NCI-H748 (cell line): ENCODE results near the gene STPG2.
A peak's percentile ranks its signal among the peaks of the same experiment; 100 is the strongest.

ENCODE experiments used
- DNase-seq: peaks from one replicate; lab custom pipeline; 2025; ENCODE audit not compliant: unreplicated experiment; lab: John Stamatoyannopoulos, UW

Gene STPG2

GRCh38 chr4:98143001-98143899, at the start of gene STPG2:
Gene STPG2 (minus strand): TSS chr4:98143476.
- DNase-seq: peak; percentile 92

- no peak for DNase-seq
Observed at GRCh38 chr4:98185279-98185678, 42.0 kb upstream of the STPG2 start.

DNA sequence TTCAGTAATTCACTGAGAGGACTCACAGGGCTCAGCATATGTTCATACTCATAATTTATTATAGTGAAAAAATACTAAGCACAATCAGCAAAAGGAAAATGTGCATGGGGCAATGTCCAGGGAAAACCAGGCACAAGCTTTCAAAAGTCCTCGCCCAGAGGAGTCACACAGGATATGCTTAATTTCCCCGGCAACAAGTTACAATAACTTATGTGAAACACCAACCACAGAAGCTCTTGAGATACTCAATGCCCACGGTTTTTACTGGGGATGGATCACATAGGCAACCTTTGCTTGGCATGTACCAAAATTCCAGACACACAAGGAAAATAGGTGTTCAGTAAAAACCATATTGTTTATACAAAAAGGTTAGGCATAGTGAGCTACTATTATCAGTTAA, 38.5 kb upstream of the STPG2 start:
- DNase-seq: no peak

GRCh38 chr4:98179951-98180350, 36.7 kb upstream of the STPG2 start:
- no peak for DNase-seq

GRCh38 chr4:98176531-98176930, 33.3 kb upstream of the STPG2 start:
- DNase-seq: no peak

DNA sequence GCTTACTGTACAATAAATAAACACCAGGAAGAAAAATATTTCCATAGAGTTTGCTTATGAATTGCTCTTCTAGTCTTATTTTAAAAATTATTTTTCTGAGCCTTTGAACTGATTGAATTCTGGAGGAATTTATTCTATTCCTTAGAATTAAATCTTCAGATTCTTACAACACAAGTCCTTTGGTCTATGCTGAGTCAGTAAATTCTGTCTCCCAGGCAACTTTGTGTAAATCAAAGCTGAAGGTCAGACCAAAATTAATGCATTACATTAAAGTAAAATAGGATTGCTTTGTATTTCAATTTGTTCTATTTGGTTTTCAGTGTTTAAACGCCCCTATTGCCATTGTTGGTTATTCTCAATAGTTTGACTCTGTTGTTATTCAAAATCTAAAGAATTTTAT, 26.8 kb upstream of the STPG2 start:
- DNase-seq: no peak

- no peak for DNase-seq
Observed at GRCh38 chr4:98166731-98167041, 23.4 kb upstream of the STPG2 start.

DNA sequence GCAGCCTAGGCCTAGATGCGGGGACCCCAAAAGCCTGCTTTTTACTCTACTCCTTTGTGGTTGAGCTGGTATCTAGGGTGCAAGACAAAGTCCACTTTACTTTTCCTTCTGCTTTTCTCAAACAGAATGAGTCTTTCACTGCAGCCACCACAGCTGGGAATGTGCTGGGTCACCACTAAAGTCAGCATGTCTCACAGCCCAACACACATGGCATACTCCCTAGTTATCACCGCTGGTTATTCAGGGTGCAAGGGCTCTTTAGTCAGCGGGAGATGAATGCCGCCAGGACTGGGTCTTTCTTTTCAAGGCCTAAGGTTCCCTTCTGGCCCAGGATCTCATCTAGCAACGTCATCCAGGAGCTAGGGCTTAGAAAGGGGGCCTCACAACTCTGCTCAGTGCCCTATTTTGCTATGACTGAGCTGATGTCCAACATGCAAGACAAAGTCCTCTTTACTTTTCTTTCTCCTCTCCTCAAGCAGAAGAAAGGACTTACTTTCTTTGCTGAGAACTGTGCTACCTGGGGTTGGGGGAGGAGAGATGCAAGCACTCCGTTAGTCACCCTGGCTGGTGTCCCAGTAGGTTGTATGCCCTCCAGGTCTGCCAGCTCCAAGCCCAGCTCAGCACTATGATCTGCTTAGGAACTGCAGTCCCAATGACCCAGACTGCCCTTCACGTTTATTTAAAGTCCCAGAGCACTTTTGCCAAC, 22.9 kb upstream of the STPG2 start:
- no peak for DNase-seq

DNA sequence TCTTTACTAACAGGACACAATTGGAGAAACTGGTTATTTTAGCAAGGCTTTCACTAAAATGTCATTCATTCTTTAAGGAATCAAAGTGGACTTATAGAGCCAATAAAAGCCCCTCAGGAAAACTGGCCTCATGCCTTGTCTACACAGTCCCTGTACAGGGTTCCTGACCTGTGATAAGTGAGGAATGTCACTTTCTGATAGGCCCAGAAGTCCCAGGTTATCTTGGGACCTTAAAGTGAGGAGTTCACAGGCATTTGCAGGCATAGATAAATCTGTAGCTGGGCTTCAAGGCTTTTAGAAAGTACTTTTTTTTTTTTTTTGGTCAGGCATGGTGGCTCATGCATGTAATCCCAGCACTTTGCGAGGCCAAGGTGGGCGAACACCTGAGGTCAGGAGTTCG, 19.4 kb upstream of the STPG2 start:
- DNase-seq: no peak

DNA sequence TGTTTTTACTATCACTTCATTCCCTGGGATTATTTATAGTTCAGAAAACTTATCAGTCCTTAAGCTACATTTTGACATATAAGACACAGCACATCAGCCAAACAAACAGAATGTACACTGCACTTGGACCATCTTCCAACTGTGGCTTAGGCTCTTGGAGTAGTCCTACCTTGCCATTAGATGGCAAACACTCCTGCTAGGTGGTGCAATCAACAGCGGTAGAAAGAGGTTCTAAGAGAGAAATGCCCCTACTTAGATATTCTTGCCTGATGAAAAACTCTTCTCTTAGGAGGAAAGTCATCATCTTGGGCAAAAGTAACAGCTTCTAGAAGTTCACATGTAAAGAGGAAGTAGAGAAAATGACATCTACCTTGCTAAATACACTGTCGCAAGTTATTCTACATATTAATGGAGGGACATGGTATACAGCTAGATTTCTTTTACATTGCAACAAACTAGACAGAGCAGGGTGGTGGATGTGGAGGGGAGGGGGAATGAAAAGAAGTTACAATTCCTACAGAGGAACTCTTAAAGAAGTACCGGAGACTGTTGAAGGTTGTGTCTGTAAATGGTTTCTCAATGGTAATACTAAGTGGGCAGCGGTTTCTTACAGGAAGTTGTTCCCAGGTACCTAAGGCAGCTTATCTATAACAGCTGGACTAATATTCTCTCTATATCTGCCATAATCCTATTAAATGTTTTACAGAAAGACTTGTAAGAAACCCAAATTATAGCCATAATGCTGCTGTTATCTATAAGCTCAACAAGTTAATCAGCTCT, 8.1 kb upstream of the STPG2 start:
- no peak for DNase-seq

DNA sequence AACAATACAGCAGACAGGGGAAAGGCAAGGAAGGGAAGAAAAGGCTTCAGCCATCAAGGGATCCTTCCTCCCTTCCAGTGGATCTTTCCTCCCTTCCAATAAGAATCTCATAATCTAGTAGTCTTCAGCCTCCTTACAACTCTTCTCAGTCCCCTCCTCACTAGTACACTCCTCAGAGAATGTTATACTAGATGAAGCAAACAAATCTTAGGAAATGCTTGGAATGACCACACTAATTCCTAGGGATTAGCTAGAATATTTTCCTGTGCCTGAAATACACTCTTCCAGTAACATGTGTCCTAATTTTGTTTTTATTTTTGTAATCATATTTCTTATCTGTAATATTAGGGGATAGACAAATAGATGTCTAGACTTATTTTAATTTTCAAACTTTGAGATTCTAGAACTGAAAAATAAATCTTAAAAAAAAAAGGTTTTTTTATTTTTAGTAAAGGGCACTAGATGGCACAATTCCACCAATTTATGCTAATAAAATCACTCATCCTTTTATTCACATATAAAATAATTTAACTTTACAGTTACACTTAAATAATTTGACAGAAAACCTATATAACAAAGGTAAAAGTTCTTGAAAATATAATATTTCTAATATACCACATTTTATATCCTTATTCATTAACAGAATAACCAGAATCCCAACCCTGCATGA, 7.0 kb upstream of the STPG2 start:
- no peak for DNase-seq

GRCh38 chr4:98148856-98149255, 5.6 kb upstream of the STPG2 start:
- DNase-seq: peak; percentile 33

DNA sequence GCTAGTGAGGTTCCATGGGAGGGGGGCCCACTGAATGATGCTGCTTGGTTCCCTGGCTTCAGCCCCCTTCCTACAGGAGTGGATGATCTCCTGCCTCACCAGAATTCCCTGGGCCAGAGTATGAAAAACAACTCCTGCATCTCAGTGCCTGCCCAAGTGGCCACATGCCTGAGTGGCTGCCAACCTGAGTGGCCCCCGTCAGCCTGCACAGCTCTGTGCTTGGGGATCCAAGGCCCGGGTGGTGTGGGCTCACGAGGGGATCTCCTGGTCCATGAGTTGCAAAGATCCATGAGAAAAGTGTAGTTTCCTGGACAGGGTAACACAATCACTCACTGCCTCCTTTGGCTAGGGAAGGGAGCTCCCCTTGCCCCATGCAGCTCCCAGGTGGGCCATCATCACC, 17.1 kb downstream of the STPG2 start:
- no peak for DNase-seq

- DNase-seq: no peak
Observed at GRCh38 chr4:98125585-98125984, 17.7 kb downstream of the STPG2 start.

DNA sequence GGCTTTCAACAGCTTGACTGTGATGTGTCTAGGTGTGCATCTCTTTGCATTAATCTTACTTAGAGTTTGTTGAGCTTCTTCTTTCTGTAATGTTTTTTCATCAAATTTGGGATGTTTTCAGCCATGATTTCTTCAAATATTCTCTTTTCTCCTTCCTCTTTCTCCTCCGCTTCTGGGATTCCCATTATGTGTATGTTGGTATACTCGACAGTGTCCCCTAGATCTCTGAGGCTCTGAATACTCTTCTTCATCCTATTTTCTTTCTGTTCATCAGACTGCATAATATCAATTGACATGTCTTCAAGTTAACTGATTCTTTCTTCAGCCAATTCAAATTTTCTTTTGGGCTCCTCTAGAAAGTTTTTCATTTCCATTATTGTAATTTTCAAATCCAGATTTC, 25.9 kb downstream of the STPG2 start:
- DNase-seq: no peak

DNA sequence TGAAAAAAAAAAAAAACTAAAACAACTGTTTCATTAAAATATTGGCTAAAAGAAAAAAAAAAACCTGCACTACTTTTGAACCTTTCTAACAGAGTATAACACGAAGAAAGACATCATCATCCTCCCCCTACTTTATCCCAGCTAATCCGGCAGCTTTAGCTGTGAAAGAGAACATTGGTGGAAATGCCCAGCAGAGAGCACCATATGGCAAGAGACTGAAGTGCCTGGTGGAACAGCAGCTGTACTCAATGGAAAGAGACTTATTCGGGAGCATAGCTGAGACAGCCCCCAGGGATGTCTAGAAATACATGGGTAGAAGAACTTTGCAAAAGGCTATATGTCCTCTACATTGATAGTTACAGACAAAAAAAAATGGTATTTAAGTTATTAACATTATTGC, 30.3 kb downstream of the STPG2 start:
- peak; percentile 27 for DNase-seq

DNA sequence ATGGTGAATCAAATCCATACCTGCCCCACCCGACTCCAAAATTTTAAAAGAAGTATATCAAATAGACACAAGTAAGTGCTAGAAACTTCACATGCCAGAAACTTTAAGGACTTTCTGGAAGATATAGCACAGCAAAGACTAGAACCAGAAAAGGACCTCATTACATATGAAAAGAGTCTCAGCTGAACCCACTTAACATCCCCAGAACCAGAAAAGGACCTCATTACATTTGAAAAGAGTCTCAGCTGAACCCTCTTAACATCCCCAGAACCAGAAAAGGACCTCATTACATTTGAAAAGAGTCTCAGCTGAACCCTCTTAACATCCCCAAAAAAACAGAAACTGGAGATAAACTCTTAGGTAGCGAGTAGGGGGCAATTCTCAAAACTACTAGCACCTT, 32.3 kb downstream of the STPG2 start:
- DNase-seq: no peak

GRCh38 chr4:98110214-98110613, 33.1 kb downstream of the STPG2 start:
- no peak for DNase-seq

DNA sequence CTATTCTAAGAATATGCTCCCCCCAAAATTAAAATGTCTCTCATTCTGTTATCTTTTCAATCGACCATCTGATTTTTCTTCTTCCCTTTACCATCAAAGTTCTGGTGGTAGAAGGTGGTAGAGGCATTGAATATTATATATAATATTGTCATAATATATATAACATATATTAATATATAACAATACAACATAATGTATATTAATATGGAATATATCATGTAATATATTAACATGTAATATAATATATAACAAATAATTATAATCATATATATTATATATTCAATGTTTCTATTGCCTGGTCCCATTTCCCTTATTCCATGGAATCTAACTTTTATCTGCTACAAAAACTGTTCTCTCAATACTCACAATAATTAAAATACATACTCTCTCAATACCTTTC, 40.6 kb downstream of the STPG2 start:
- no peak for DNase-seq

- no peak for DNase-seq
Observed at GRCh38 chr4:98101988-98102387, 41.3 kb downstream of the STPG2 start.

DNA sequence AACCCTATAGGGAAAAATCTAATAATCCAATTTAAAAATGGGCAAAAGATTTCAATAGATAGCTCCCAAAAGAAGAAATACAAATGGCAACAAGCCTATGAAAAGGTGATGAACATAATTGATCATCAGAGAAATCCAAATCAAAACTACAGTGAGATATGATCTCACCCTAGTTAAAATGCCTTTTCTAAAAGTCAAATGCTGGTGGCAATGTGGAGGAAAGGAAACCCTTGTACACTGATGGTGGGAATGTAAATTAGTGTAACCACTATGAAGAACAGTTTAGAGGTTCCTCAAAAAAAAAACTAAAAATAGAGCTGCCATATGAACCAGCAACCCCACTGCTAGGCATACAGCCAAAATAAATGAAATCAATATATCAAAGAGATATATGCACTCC, 44.5 kb downstream of the STPG2 start:
- peak; percentile 2 for DNase-seq
